ENCODE measurements around the gene FHIT.

DNA sequence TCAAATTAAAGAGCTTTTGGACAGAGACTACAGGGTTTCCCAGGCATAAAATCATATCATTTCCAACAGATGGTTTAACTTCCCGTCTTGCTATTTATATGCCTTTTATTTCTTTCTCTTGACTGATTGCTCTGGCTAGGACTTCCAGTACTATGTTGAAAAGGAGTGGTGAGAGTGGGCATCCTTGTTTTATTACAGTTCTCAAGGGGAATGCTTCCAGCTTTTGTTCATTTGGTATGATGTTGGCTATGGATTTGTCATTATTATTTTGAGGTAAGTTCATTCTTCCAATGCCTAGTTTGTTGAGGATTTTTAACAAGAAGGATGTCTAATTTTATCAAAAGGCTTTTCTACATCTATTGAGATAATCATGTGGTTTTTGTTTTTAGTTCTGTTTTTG lies 1304.9 kb downstream of the FHIT start:
- TF ChIP-seq, protein P1, sequence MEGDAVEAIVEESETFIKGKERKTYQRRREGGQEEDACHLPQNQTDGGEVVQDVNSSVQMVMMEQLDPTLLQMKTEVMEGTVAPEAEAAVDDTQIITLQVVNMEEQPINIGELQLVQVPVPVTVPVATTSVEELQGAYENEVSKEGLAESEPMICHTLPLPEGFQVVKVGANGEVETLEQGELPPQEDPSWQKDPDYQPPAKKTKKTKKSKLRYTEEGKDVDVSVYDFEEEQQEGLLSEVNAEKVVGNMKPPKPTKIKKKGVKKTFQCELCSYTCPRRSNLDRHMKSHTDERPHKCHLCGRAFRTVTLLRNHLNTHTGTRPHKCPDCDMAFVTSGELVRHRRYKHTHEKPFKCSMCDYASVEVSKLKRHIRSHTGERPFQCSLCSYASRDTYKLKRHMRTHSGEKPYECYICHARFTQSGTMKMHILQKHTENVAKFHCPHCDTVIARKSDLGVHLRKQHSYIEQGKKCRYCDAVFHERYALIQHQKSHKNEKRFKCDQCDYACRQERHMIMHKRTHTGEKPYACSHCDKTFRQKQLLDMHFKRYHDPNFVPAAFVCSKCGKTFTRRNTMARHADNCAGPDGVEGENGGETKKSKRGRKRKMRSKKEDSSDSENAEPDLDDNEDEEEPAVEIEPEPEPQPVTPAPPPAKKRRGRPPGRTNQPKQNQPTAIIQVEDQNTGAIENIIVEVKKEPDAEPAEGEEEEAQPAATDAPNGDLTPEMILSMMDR (conservative IDR thresholded peaks at IDR 0.05): no peak
- no peak for TF ChIP-seq EZH2 (IDR thresholded peaks at IDR 0.05; ENCODE audit: low read depth)

Measured in PC-9 (cell line).